Measurements from ENCODE around the gene VPS33A. TPM values are rescaled to one million over a fixed set of nuclear protein-coding genes. Genes with fewer than 3 reads are reported as not detected.
"Not testable (repeated sequence)": the region's sequence is repeated elsewhere in the genome, so short reads cannot be mapped to it uniquely, and the experiment has no call there.

VPS33A gene
- total RNA-seq, 1 donor from 2014 or later = 33.2 TPM

DNA sequence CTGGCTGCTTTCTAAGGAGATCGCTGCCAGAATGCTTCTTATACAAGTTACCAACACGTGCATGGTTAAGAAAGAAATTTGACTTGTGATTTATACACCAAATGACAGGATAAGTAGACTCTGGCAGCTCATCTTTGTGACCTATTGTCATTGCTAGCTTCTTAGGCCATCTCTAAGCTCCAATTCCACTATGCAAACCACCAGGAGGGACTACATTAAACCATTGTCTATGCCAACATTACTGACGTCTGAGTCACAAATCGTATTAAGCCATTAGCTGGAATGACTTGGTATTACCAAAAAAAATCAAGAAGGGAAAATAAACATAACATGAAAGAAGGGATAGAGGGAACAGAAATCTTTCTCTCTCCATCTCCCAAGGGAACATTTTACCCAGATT, 15.8 kb upstream of the VPS33A start:
- ChIA-PET CTCF (no interaction called here), POLR2A (interaction anchor here (2.1 kb wide), 1 partner anchor 15 kb away, joined by 13 read pairs; no protein-coding TSS in a partner anchor)
- Mint-ChIP-seq H3K36me3 (ENCODE audit: low read depth) (peaks cover 39% of the 10 kb centered on the region), H3K4me1 (no peaks in the 10 kb centered on the region), H3K4me3 (no peak overlapping the region), H3K9me3 (no peaks in the 10 kb centered on the region), H3K27me3 (no peaks in the 10 kb centered on the region), H3K27ac (no peak overlapping the region)
- DNase-seq = no peak
- intact Hi-C loops (cut with micrococcal nuclease) = no loop called here
- no peak for ATAC-seq (ENCODE audit: low read depth)
- TF ChIP-seq, protein P1, sequence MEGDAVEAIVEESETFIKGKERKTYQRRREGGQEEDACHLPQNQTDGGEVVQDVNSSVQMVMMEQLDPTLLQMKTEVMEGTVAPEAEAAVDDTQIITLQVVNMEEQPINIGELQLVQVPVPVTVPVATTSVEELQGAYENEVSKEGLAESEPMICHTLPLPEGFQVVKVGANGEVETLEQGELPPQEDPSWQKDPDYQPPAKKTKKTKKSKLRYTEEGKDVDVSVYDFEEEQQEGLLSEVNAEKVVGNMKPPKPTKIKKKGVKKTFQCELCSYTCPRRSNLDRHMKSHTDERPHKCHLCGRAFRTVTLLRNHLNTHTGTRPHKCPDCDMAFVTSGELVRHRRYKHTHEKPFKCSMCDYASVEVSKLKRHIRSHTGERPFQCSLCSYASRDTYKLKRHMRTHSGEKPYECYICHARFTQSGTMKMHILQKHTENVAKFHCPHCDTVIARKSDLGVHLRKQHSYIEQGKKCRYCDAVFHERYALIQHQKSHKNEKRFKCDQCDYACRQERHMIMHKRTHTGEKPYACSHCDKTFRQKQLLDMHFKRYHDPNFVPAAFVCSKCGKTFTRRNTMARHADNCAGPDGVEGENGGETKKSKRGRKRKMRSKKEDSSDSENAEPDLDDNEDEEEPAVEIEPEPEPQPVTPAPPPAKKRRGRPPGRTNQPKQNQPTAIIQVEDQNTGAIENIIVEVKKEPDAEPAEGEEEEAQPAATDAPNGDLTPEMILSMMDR (IDR thresholded peaks at IDR 0.05) = no peak

- Mint-ChIP-seq H3K36me3 (ENCODE audit: low read depth) (peaks cover 55% of the 10 kb centered on the region), H3K9me3 (no peaks in the 10 kb centered on the region), H3K27me3 (no peaks in the 10 kb centered on the region), H3K27ac (no peak overlapping the region), H3K4me3 (no peak overlapping the region), H3K4me1 (no peaks in the 10 kb centered on the region)
- TF ChIP-seq, protein P1 (IDR thresholded peaks at IDR 0.05) = no peak
- ChIA-PET POLR2A (interaction anchor here (0.6 kb wide), 1 partner anchor 54 kb away, joined by 3 read pairs; no protein-coding TSS in a partner anchor), CTCF (no interaction called here)
- DNase-seq (no peak), ATAC-seq (ENCODE audit: low read depth) (no peak)
- intact Hi-C loops (cut with micrococcal nuclease) = no loop called here
Observed at GRCh38 chr12:122276242-122276641, 9.9 kb upstream of the VPS33A start.

- CTCF ChIA-PET = no interaction called here
- Mint-ChIP-seq H3K27me3 (no peaks in the 10 kb centered on the region), H3K27ac (no peak overlapping the region), H3K36me3 (ENCODE audit: low read depth) (peaks cover 55% of the 10 kb centered on the region), H3K4me1 (no peaks in the 10 kb centered on the region), H3K9me3 (no peaks in the 10 kb centered on the region), H3K4me3 (no peak overlapping the region)
- TF ChIP-seq, protein P1 (IDR thresholded peaks at IDR 0.05) = no peak
- ATAC-seq (ENCODE audit: low read depth) = no peak
- DNase-seq = no peak
- intact Hi-C loops (cut with micrococcal nuclease) = no loop called here
- POLR2A ChIA-PET = no interaction called here
Observed at GRCh38 chr12:122275459-122275858, 9.2 kb upstream of the VPS33A start.

- CTCF ChIA-PET = no interaction called here
Observed at GRCh38 chr12:122265886-122266229, 436 bp downstream of the VPS33A start.

DNA sequence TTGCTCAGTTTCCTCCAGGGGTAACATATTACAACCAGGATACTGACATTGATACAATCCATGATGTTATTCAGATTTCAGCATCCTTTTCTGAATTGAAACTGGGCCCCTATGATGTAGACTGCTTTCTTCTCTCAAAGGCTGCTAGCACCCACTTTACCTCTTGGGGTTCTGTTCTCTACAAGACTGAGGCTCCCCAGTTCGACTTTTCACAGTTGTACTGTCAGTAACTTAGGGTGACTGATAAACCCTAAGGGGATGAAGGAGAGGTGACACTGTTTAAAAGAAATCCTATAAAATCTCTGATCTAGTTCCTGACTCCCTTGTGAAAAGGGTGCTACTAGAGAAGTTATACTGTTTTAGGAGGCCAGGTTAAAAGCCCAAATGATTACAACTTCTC, 818 bp downstream of the VPS33A start:
- Mint-ChIP-seq H3K9me3 (no peaks in the 10 kb centered on the region), H3K27me3 (peaks cover 2% of the 10 kb centered on the region), H3K27ac (peak overlapping the region; percentile 98), H3K36me3 (ENCODE audit: low read depth) (peaks cover 44% of the 10 kb centered on the region), H3K4me3 (peak overlapping the region; percentile 97), H3K4me1 (peaks cover 21% of the 10 kb centered on the region)
- TF ChIP-seq, protein P1 (IDR thresholded peaks at IDR 0.05) = no peak
- CTCF ChIA-PET = no interaction called here
- DNase-seq = no peak
- no peak for ATAC-seq (ENCODE audit: low read depth)
- intact Hi-C loops (cut with micrococcal nuclease) = loop anchor here (5.0 to 10.0 kb wide), 2 partner anchors 157 to 1709 kb away; partner anchors contain the start of genes CCDC92, CLIP1 and ZNF664
- POLR2A ChIA-PET = interaction anchor here (0.6 to 2.3 kb wide), 4 partner anchors 39 to 968 kb away, joined by 3 to 32 read pairs (median 6); partner anchors contain the start of genes DIABLO, MPHOSPH9, MTRFR and ZCCHC8

More at GRCh38 chr12:122265886-122266229, 436 bp downstream of the VPS33A start:
- peak; percentile 54 for ATAC-seq (ENCODE audit: low read depth)
- DNase-seq = no peak
- Mint-ChIP-seq H3K4me1 (peaks cover 21% of the 10 kb centered on the region), H3K27ac (peak overlapping the region; percentile 98), H3K27me3 (peaks cover 2% of the 10 kb centered on the region), H3K9me3 (no peaks in the 10 kb centered on the region), H3K4me3 (peak overlapping the region; percentile 97), H3K36me3 (ENCODE audit: low read depth) (peaks cover 41% of the 10 kb centered on the region)
- TF ChIP-seq, protein P1 (IDR thresholded peaks at IDR 0.05) = no peak
- intact Hi-C loops (cut with micrococcal nuclease) = loop anchor here (1.0 to 10.0 kb wide), 6 partner anchors 40 to 1709 kb away; partner anchors contain the start of genes CCDC92, CLIP1, DENR and DIABLO
- POLR2A ChIA-PET = interaction anchor here (0.6 to 2.3 kb wide), 5 partner anchors 14 to 967 kb away, joined by 3 to 32 read pairs (median 7); partner anchors contain the start of genes DIABLO, MPHOSPH9, MTRFR and ZCCHC8

- CTCF ChIA-PET; H3K27me3 Mint-ChIP-seq; H3K27ac Mint-ChIP-seq; H3K4me1 Mint-ChIP-seq; POLR2A ChIA-PET; H3K9me3 Mint-ChIP-seq; DNase-seq; H3K4me3 Mint-ChIP-seq; ATAC-seq (ENCODE audit: low read depth): not testable (repeated sequence)
- peaks cover 71% of the 10 kb centered on the region for H3K36me3 Mint-ChIP-seq (ENCODE audit: low read depth)
- intact Hi-C loops (cut with micrococcal nuclease) = loop anchor here (10.0 kb wide), 1 partner anchor 1714 kb away; the partner anchor contains the start of genes CCDC92 and ZNF664
Observed at GRCh38 chr12:122260735-122261134, 5.6 kb downstream of the VPS33A start.

- H3K4me3 Mint-ChIP-seq; POLR2A ChIA-PET; H3K9me3 Mint-ChIP-seq; intact Hi-C loops (cut with micrococcal nuclease); ATAC-seq (ENCODE audit: low read depth); H3K27me3 Mint-ChIP-seq; H3K4me1 Mint-ChIP-seq; H3K27ac Mint-ChIP-seq; CTCF ChIA-PET; DNase-seq: not testable (repeated sequence)
- H3K36me3 Mint-ChIP-seq (ENCODE audit: low read depth) = peaks cover 74% of the 10 kb centered on the region
Observed at GRCh38 chr12:122258939-122259338, 7.4 kb downstream of the VPS33A start.

DNA sequence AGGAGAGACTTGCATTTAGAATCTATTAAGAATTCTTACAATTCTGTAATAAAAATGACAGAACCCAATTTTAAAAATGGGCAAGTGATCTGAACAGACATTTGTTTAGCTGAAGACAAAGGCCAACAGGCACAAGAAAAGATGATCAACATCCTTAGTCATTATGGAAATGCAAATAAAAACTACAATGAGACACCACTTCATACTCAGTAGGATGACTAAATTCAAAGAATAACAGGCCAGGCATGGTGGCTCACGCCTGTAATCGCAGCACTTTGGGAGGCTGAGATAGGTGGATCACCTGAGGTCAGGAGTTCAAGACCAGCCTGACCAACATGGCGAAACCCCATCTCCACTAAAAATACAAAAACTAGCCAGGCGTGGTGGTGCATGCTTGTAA, 7.8 kb downstream of the VPS33A start:
- intact Hi-C loops (cut with micrococcal nuclease); H3K27me3 Mint-ChIP-seq; H3K4me1 Mint-ChIP-seq; H3K9me3 Mint-ChIP-seq; H3K27ac Mint-ChIP-seq; ATAC-seq (ENCODE audit: low read depth); CTCF ChIA-PET; H3K4me3 Mint-ChIP-seq; DNase-seq; POLR2A ChIA-PET: not testable (repeated sequence)
- H3K36me3 Mint-ChIP-seq (ENCODE audit: low read depth) = peaks cover 72% of the 10 kb centered on the region

All from activated B cell treated with CpG ODN at 0.5 μM for 24 hours (primary cell).